GM23248 (cell line): ENCODE results near the gene NDUFV2.

Experiments used
- EZH2 ChIP-seq: fragments of 200-600 bp; sonication (generic); IDR thresholded peaks from 2 replicates; pipeline ENCODE4 v1.6.1; 2018; ENCODE audit warnings: antibody characterized with exemption, mild to moderate bottlenecking; ENCODE audit not compliant: insufficient read depth, poor library complexity, severe bottlenecking
- EZH2phosphoT487 ChIP-seq: fragments of 200-600 bp; sonication (generic); IDR thresholded peaks from 2 replicates; pipeline ENCODE4 v1.6.1; 2018; ENCODE audit warnings: antibody characterized with exemption, moderate library complexity, mild to moderate bottlenecking, low read depth; ENCODE audit not compliant: insufficient read depth

DNA sequence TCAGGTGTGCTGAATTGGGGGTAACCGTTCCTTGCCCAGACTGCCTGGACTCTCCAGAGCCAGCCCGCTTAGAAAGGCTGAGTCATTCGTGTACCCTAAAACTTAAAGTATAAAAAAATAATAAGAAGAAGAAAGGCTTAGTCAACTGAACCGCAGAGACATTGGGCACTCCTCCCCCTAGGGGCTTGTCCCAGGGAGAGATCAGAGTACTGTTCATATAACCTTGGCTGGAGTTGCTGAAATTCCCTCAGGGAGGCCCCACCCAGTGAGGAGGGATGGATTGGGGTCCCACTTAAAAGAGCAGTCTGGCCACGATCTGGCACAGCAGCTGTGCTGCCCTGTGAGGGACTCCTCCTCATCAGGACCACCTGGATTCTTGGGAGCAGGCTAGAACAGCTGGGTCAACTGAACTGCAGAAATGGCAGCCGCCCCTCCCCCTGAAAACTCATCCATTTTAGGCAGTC is 71.3 kb downstream of the NDUFV2 start:
- no peak for TF ChIP-seq EZH2
- TF ChIP-seq EZH2phosphoT487: no peak
